H9 (cell line): ENCODE measurements around the gene SMARCA2. TPM values are rescaled to one million over a fixed set of nuclear protein-coding genes. Genes with fewer than 3 reads are reported as not detected.

ENCODE experiments used
- DNase-seq: peaks from one replicate; pipeline ENCODE4 v3.0.0-alpha.2; 2017
- H2AFZ ChIP-seq: one replicate; pipeline ENCODE4 v1.6.1; 2013; ENCODE audit warnings: mild to moderate bottlenecking, low read length, control low read depth, moderate library complexity
- H2AK5ac ChIP-seq: 2 replicates; pipeline ENCODE4 v1.6.1; 2013; ENCODE audit warnings: low read length, control low read depth, mixed read lengths; ENCODE audit not compliant: insufficient read length
- H2BK120ac ChIP-seq: one replicate; pipeline ENCODE4 v1.6.1; 2013; ENCODE audit warnings: low read depth, mild to moderate bottlenecking, low read length, control low read depth, inconsistent platforms; ENCODE audit not compliant: poor library complexity, severe bottlenecking
- H2BK12ac ChIP-seq: 2 replicates; pipeline ENCODE4 v1.6.1; 2013; ENCODE audit warnings: low read length, control low read depth, mixed read lengths, low read depth; ENCODE audit not compliant: insufficient read length
- H2BK15ac ChIP-seq: 2 replicates; pipeline ENCODE4 v1.6.1; 2013; ENCODE audit warnings: low read depth, low read length, control low read depth
- H2BK20ac ChIP-seq: one replicate; pipeline ENCODE4 v1.6.1; 2013; ENCODE audit warnings: low read depth, mild to moderate bottlenecking, low read length, control low read depth, inconsistent platforms; ENCODE audit not compliant: poor library complexity, severe bottlenecking
- H2BK5ac ChIP-seq: 2 replicates; pipeline ENCODE4 v1.6.1; 2013; ENCODE audit warnings: low read length, control low read depth, mixed read lengths; ENCODE audit not compliant: insufficient read length
- H3K14ac ChIP-seq: 2 replicates; pipeline ENCODE4 v1.6.1; 2013; ENCODE audit warnings: low read length, control low read depth; ENCODE audit not compliant: insufficient read depth
- H3K18ac ChIP-seq: 2 replicates; pipeline ENCODE4 v1.6.1; 2013; ENCODE audit warnings: low read depth, mild to moderate bottlenecking, mixed read lengths, low read length, control low read depth; ENCODE audit not compliant: insufficient read length
- H3K23ac ChIP-seq: 2 replicates; pipeline ENCODE4 v1.6.1; 2013; ENCODE audit warnings: low read length, control low read depth, mixed read lengths, low read depth; ENCODE audit not compliant: insufficient read length
- H3K23me2 ChIP-seq: 2 replicates; pipeline ENCODE4 v1.6.1; 2013; ENCODE audit warnings: low read depth, mild to moderate bottlenecking, mixed read lengths, low read length, control low read depth; ENCODE audit not compliant: insufficient read length, poor library complexity, severe bottlenecking
- H3K27ac ChIP-seq: 2 replicates; pipeline ENCODE4 v1.5.1; 2013; ENCODE audit warnings: low read length, control low read depth, mixed read lengths, low read depth; ENCODE audit not compliant: insufficient read length
- H3K27me3 ChIP-seq: 2 replicates; pipeline ENCODE4 v1.6.1; 2013; ENCODE audit warnings: low read length, control low read depth, inconsistent platforms; ENCODE audit not compliant: insufficient read depth
- H3K4ac ChIP-seq: 2 replicates; pipeline ENCODE4 v1.6.1; 2013; ENCODE audit warnings: low read depth, mild to moderate bottlenecking, control low read depth, inconsistent platforms, low read length, moderate library complexity
- H3K4me1 ChIP-seq: 2 replicates; pipeline ENCODE4 v1.6.1; 2013; ENCODE audit warnings: low read length, control low read depth, inconsistent platforms; ENCODE audit not compliant: insufficient read depth
- H3K4me2 ChIP-seq: 2 replicates; pipeline ENCODE4 v1.6.1; 2013; ENCODE audit warnings: low read length, control low read depth, mixed read lengths; ENCODE audit not compliant: insufficient read length, insufficient read depth
- H3K56ac ChIP-seq: 2 replicates; pipeline ENCODE4 v1.6.1; 2013; ENCODE audit warnings: low read depth, mild to moderate bottlenecking, mixed read lengths, low read length, control low read depth; ENCODE audit not compliant: insufficient read length
- H3K79me1 ChIP-seq: 2 replicates; pipeline ENCODE4 v1.6.1; 2013; ENCODE audit warnings: low read depth, mild to moderate bottlenecking, moderate library complexity, low read length, control low read depth, inconsistent platforms; ENCODE audit not compliant: insufficient read depth, poor library complexity, severe bottlenecking
- H3K79me2 ChIP-seq: 2 replicates; pipeline ENCODE4 v1.6.1; 2013; ENCODE audit warnings: low read length, control low read depth, inconsistent platforms; ENCODE audit not compliant: insufficient read depth
- H3K9ac ChIP-seq: 2 replicates; pipeline ENCODE4 v1.6.1; 2013; ENCODE audit warnings: low read length, control low read depth, mixed read lengths; ENCODE audit not compliant: insufficient read length; ENCODE audit errors: extremely low read depth
- H3K9me3 ChIP-seq: one replicate; pipeline ENCODE4 v1.6.1; 2013; ENCODE audit warnings: low read depth, low read length, inconsistent platforms; ENCODE audit not compliant: control insufficient read depth
- H3T11ph ChIP-seq: one replicate; pipeline ENCODE4 v1.6.1; 2013; ENCODE audit warnings: mild to moderate bottlenecking, low read length, control low read depth, inconsistent platforms
- H4K20me1 ChIP-seq: one replicate; pipeline ENCODE4 v1.6.1; 2013; ENCODE audit not compliant: control insufficient read depth, insufficient read length, insufficient read depth
- H4K5ac ChIP-seq: 2 replicates; pipeline ENCODE4 v1.6.1; 2013; ENCODE audit warnings: low read depth, mild to moderate bottlenecking, mixed read lengths, low read length, control low read depth; ENCODE audit not compliant: insufficient read length
- H4K8ac ChIP-seq: replicated peaks from 2 replicates; pipeline ENCODE4 v1.6.1; 2013; ENCODE audit warnings: low read length, control low read depth, mixed read lengths, low read depth; ENCODE audit not compliant: insufficient read length
- H4K91ac ChIP-seq: 2 replicates; pipeline ENCODE4 v1.6.1; 2013; ENCODE audit warnings: low read depth, mild to moderate bottlenecking, moderate library complexity, mixed read lengths, low read length, control low read depth; ENCODE audit not compliant: insufficient read length
- H3K27ac Mint-ChIP-seq, 3 experiments: 2 replicates in 2 of 3; 3 replicates in 1 of 3; pipeline ENCODE4 v1.8.0; 2020 to 2021; ENCODE audit warnings: mixed read lengths in 3 of 3, mild to moderate bottlenecking in 1 of 3, moderate library complexity in 1 of 3
- H3K27me3 Mint-ChIP-seq: 2 replicates; pipeline ENCODE4 v1.8.0; 2021; ENCODE audit warnings: low read depth, mild to moderate bottlenecking, moderate library complexity, mixed read lengths
- H3K36me3 Mint-ChIP-seq, 3 experiments: 2 replicates in 2 of 3; 3 replicates in 1 of 3; pipeline ENCODE4 v1.8.0; 2020 to 2021; ENCODE audit warnings: low read depth in 3 of 3, mixed read lengths in 3 of 3; ENCODE audit not compliant: insufficient read depth in 1 of 3
- H3K4me1 Mint-ChIP-seq, 2 experiments: 2 replicates each; pipeline ENCODE4 v1.8.0; 2020; ENCODE audit warnings: mixed read lengths in 2 of 2
- H3K4me3 Mint-ChIP-seq, 2 experiments: 2 replicates in 1 of 2; 3 replicates in 1 of 2; pipeline ENCODE4 v1.8.0; 2020 to 2021; ENCODE audit warnings: mild to moderate bottlenecking in 2 of 2, mixed read lengths in 2 of 2, moderate library complexity in 1 of 2
- H3K9me3 Mint-ChIP-seq, 2 experiments: 2 replicates in 1 of 2; 3 replicates in 1 of 2; pipeline ENCODE4 v1.8.0; 2020; ENCODE audit warnings: mild to moderate bottlenecking in 2 of 2, mixed read lengths in 2 of 2, moderate library complexity in 1 of 2
- CTCF ChIP-seq: fragments of 200-600 bp; sonication (generic); conservative IDR thresholded peaks from 3 replicates; pipeline ENCODE4 v1.8.0; 2021; ENCODE audit warnings: antibody characterized with exemption, mild to moderate bottlenecking
- WGBS: extraction: QIAGEN DNeasy Blood & Tissue Kit; methylation state at CpG from one replicate; pipeline ENCODE4 v1.1.7; 2013; ENCODE audit warnings: missing lambda C conversion rate, low lambda C conversion rate, mixed read lengths; ENCODE audit not compliant: insufficient read length; ENCODE audit errors: extremely low coverage; 5-methylcytosine and 5-hydroxymethylcytosine counted together
- total RNA-seq: library from RNA; stranded (reverse); gene quantifications from 2 replicates; pipeline ENCODE4 v1.2.1, GENCODE V29; 2021

Gene SMARCA2
- total RNA-seq, 1 experiment from 2014 or later, result 15.3 TPM

GRCh38 chr9:2023532-2023931 lies 8.4 kb downstream of the SMARCA2 start:
- Histone ChIP-seq H3K18ac (no peak overlapping the region), H3K23me2 (peaks cover 2% of the 10 kb centered on the region), H3K27me3 (no peaks in the 10 kb centered on the region; the same call in 1 of the 2 replicates), H4K20me1 (no peaks in the 10 kb centered on the region), H2BK15ac (no peak overlapping the region), H3T11ph (no peak overlapping the region), H2AK5ac (no peak overlapping the region), H2BK120ac (no peak overlapping the region), H3K4ac (no peak overlapping the region), H4K5ac (no peak overlapping the region), H3K79me1 (no peaks in the 10 kb centered on the region), H3K9ac (no peak overlapping the region), H2BK20ac (no peak overlapping the region), H2AFZ (no peak overlapping the region), H3K4me2 (no peak overlapping the region), H3K4me1 (peaks cover 9% of the 10 kb centered on the region; the same call in 1 of the 2 replicates), H3K23ac (no peak overlapping the region), H3K79me2 (no peaks in the 10 kb centered on the region), H2BK12ac (no peak overlapping the region), H3K9me3 (no peaks in the 10 kb centered on the region), H4K8ac (no peak overlapping the region), H3K56ac (no peak overlapping the region), H4K91ac (no peak overlapping the region), H2BK5ac (no peak overlapping the region), H3K14ac (no peak overlapping the region), H3K27ac (no peak overlapping the region)
- Mint-ChIP-seq H3K27ac (no peak overlapping the region), H3K4me3 (no peak overlapping the region), H3K36me3 (no peaks in the 10 kb centered on the region), H3K4me1 (peaks cover 51 to 52% of the 10 kb centered on the region in 2 experiments), H3K9me3 (no peaks in the 10 kb centered on the region; a peak in 1 of 5 replicates), H3K27me3 (peaks cover 65% of the 10 kb centered on the region)
- no CpG with 5 or more reads among the region's 5 CpGs for WGBS
- TF ChIP-seq CTCF, result no peak
- DNase-seq, result no peak
